ENCODE results near the gene TULP4. TPM values are rescaled to one million over a fixed set of nuclear protein-coding genes. Genes with fewer than 3 reads are reported as not detected.

TULP4 gene
- total and polyA plus RNA-seq, 10 donors: 1.8 to 143 (median 78.1) TPM

- Histone ChIP-seq H3K27me3 (replicated peaks in 1 of 7) (no peaks in the 10 kb centered on the region), H3K4me1 (no peaks in the 10 kb centered on the region), H3K9me3 (no peaks in the 10 kb centered on the region), H3K27ac (no peak overlapping the region), H3K36me3 (peaks cover 0 to 100% (median 51%) of the 10 kb centered on the region in 6 donors), H3K4me3 (no peak overlapping the region)
- intact Hi-C loops (cut with DNase I; ENCODE audit: low total_unique reads): no loop called here
- no peak for DNase-seq
- TF ChIP-seq POLR2A (IDR thresholded peaks at IDR 0.05) (no peak), POLR2AphosphoS5 (IDR thresholded peaks at IDR 0.05) (no peak), CTCF (IDR thresholded peaks at IDR 0.05 in 8 of 11, conservative IDR thresholded peaks at IDR 0.05 in 3 of 11) (no peak)
- WGBS, 5 donors: 94 to 96% (median 96%) methylated on average over 6 of the region's 6 CpGs
Observed at GRCh38 chr6:158498362-158498761, 186.1 kb downstream of the TULP4 start.

DNA sequence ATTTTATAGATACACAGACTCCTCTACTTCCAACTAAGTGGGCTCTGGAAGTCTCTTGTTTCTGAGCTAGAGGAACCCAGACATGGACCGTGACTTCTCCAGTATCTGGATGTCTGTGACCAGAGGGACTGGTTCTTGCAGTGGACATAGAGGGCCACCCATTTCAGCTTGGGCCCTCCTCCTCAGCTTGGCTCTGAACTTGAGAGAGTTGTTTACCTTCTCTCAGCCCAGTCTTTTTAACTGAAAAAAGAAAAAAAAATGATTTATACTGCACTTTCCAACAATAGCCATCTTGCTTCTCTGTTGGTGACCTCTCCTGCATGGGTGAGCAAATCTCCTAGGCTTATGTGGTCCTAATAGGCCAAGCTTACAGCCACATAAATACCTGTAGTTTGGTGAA lies 187.3 kb downstream of the TULP4 start:
- Histone ChIP-seq H3K4me1 (no peaks in the 10 kb centered on the region), H3K27me3 (replicated peaks in 1 of 7) (no peaks in the 10 kb centered on the region), H3K36me3 (peaks cover 0 to 92% (median 44%) of the 10 kb centered on the region in 6 donors), H3K9me3 (no peaks in the 10 kb centered on the region), H3K27ac (no peak overlapping the region), H3K4me3 (no peak overlapping the region)
- WGBS, 5 donors: 89 to 100% (median 97%) methylated on average over 1 of the region's 1 CpG
- TF ChIP-seq POLR2A (IDR thresholded peaks at IDR 0.05) (no peak), POLR2AphosphoS5 (IDR thresholded peaks at IDR 0.05) (no peak), CTCF (IDR thresholded peaks at IDR 0.05 in 8 of 11, conservative IDR thresholded peaks at IDR 0.05 in 3 of 11) (no peak)
- DNase-seq: no peak
- intact Hi-C loops (cut with DNase I; ENCODE audit: low total_unique reads): no loop called here

DNA sequence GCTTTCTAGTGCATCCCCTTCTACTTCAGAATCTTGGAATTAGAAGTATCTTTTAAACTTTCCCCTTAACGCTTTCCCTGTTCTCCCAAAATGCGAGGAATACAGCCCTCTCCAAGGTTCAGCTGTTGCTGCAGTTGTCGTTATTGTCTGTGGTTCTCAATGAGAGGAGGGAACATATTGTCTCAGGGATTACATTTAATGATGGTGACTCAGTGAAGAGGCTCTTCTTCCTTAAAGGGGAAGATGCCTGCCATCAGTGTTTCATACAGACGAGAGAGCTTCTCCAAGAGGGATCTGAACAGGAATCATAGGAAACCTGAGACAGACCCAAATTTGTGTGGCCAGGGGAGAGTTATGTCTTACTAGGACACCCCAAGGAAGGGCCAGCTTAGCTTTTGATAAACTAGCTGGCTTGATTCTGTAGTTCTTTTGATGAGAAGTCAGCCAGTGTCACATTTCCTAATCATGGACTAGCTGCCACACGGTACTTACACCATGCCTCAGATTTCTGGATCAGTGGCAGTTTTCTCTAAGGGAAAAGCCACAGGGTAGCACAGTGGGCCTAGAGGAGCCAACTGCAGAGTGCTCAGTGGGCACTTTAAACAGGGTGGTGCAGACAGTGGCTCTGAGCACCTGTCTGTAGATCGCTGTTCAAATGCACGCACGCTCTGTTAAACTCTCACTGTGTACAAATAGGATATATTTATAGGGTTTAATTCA lies 187.9 kb downstream of the TULP4 start:
- Histone ChIP-seq H3K4me3 (no peak overlapping the region), H3K27ac (no peak overlapping the region), H3K36me3 (peaks cover 0 to 88% (median 44%) of the 10 kb centered on the region in 6 donors), H3K4me1 (no peaks in the 10 kb centered on the region), H3K9me3 (no peaks in the 10 kb centered on the region), H3K27me3 (replicated peaks in 1 of 7) (no peaks in the 10 kb centered on the region)
- no peak for DNase-seq
- TF ChIP-seq POLR2A (IDR thresholded peaks at IDR 0.05): no peak
- no peak for TF ChIP-seq POLR2AphosphoS5 (IDR thresholded peaks at IDR 0.05)
- TF ChIP-seq CTCF (IDR thresholded peaks at IDR 0.05 in 8 of 11, conservative IDR thresholded peaks at IDR 0.05 in 3 of 11): no peak
- WGBS, 5 donors: 94 to 97% (median 96%) methylated on average over 8 of the region's 8 CpGs
- intact Hi-C loops (cut with DNase I; ENCODE audit: low total_unique reads): no loop called here

GRCh38 chr6:158501360-158502262 lies 189.3 kb downstream of the TULP4 start:
- H3K4me1 ChIP-seq: no peaks in the 10 kb centered on the region
- no peak overlapping the region for H3K27ac ChIP-seq
- peaks cover 0 to 81% (median 43%) of the 10 kb centered on the region in 6 donors for H3K36me3 ChIP-seq
- no peak for DNase-seq
- no peak for TF ChIP-seq POLR2AphosphoS5 (IDR thresholded peaks at IDR 0.05)
- no peaks in the 10 kb centered on the region for H3K27me3 ChIP-seq (replicated peaks in 1 of 7)
- no peaks in the 10 kb centered on the region for H3K9me3 ChIP-seq
- no peak overlapping the region for H3K4me3 ChIP-seq
- 88 to 97% (median 96%) methylated on average over 10 to 26 of the region's 26 CpGs for WGBS, 5 donors
- intact Hi-C loops (cut with DNase I; ENCODE audit: low total_unique reads): no loop called here
